Sigmoid colon (tissue), 7 donors: ENCODE measurements around the gene TMEM164. TPM values are rescaled to one million over a fixed set of nuclear protein-coding genes. Genes with fewer than 3 reads are reported as not detected.
"Not testable (repeated sequence)": the region's sequence is repeated elsewhere in the genome, so short reads cannot be mapped to it uniquely, and the experiment has no call there.

Experiments used
- DNase-seq: peaks from one replicate; pipeline ENCODE4 v3.0.0-alpha.2; 2019
- H3K27ac ChIP-seq, 4 donors: fragments of 200-600 bp; sonication (generic); one replicate each; pipeline ENCODE4 v1.5.1; 2016 to 2019; ENCODE audit warnings: mild to moderate bottlenecking in 1 of 4
- H3K27me3 ChIP-seq, 3 donors: fragments of 200-600 bp; sonication (generic); one replicate each; pipeline ENCODE4 v1.5.1; 2019; ENCODE audit warnings: mild to moderate bottlenecking in 1 of 3
- H3K36me3 ChIP-seq, 4 donors: fragments of 200-600 bp; sonication (generic); one replicate each; pipeline ENCODE4 v1.5.1; 2016 to 2019
- H3K4me1 ChIP-seq, 4 donors: fragments of 200-600 bp; sonication (generic); one replicate each; pipeline ENCODE4 v1.5.1; 2017 to 2019
- H3K4me3 ChIP-seq, 4 donors: fragments of 200-600 bp; sonication (generic); one replicate each; pipeline ENCODE4 v1.5.1; 2017 to 2019; ENCODE audit warnings: mild to moderate bottlenecking in 2 of 4, moderate library complexity in 1 of 4
- H3K9me3 ChIP-seq, 4 donors: fragments of 200-600 bp in 3 of 4; sonication (generic) in 3 of 4; one replicate each; pipeline versions ENCODE4 v1.5.1 to v1.6.1; 2013 to 2019
- EP300 ChIP-seq, 4 donors: sonication (generic); formaldehyde crosslinking; IDR thresholded peaks; one replicate each; pipeline ENCODE4 v1.6.1; 2017; ENCODE audit warnings: antibody characterized with exemption in 4 of 4
- POLR2A ChIP-seq, 2 donors: fragments of 450-650 bp; IDR thresholded peaks; one replicate each; pipeline ENCODE4 v1.6.1; 2016; ENCODE audit warnings: antibody characterized with exemption in 2 of 2, mild to moderate bottlenecking in 2 of 2, moderate library complexity in 2 of 2
- POLR2AphosphoS5 ChIP-seq, 4 donors: sonication (generic); formaldehyde crosslinking; IDR thresholded peaks; one replicate each; pipeline ENCODE4 v1.6.1; 2017; ENCODE audit warnings: antibody characterized with exemption in 4 of 4
- WGBS, 2 donors: extraction: QIAGEN DNeasy Blood & Tissue Kit; methylation state at CpG; one replicate each; pipeline ENCODE4 v1.1.7; 2013; 5-methylcytosine and 5-hydroxymethylcytosine counted together
- intact Hi-C: fragments of 100-400 bp; cut with DNase I; formaldehyde crosslinking; loops from one replicate; pipeline ENCODE4 v1.15.1; 2023
- polyA plus RNA-seq, 3 donors: library from polyadenylated mRNA; stranded (reverse); fragments of 200-250 nt; gene quantifications; one replicate each; pipeline ENCODE4 v1.2.3, GENCODE V29; 2013
- total RNA-seq, 4 donors: library from RNA; depleted of rRNA; stranded (reverse); fragments of >200 nt; gene quantifications; one replicate each; pipeline ENCODE4 v1.1.0, GENCODE V29; 2016
- TF ChIP-seq, protein P1 (sequence below), 4 experiments: fragments of 450-650 bp in 3 of 4; fragments of 200-600 bp in 1 of 4; IDR thresholded peaks; one replicate each; pipeline ENCODE4 v1.5.1; 2016 to 2019; ENCODE audit warnings: antibody characterized with exemption in 4 of 4, mild to moderate bottlenecking in 3 of 4, moderate library complexity in 2 of 4
- donor health status: healthy with polysubstance abuse.
- donor health status: Bipolar disorder and iron deficiency.
- donor health status: healthy.

TMEM164 gene
- total and polyA plus RNA-seq, 7 donors = 6.4 to 43.2 (median 12.7) TPM

GRCh38 chrX:109974906-109975655, 27.8 kb upstream of the TMEM164 start:
- intact Hi-C loops = no loop called here
- TF ChIP-seq POLR2AphosphoS5 (IDR thresholded peaks at IDR 0.05) = no peak
- no peak for TF ChIP-seq POLR2A (IDR thresholded peaks at IDR 0.05)
- H3K4me3 ChIP-seq = no peak overlapping the region

GRCh38 chrX:109985210-109985609, 17.7 kb upstream of the TMEM164 start:
- intact Hi-C loops, H3K27me3 ChIP-seq, H3K4me1 ChIP-seq, H3K9me3 ChIP-seq, H3K27ac ChIP-seq, DNase-seq, H3K4me3 ChIP-seq, H3K36me3 ChIP-seq: not testable (repeated sequence)
- 61 to 88% methylated on average over 4 of the region's 4 CpGs for WGBS, 2 donors

More at GRCh38 chrX:109974906-109975655, 27.8 kb upstream of the TMEM164 start:
- no peak for DNase-seq
- H3K4me1 ChIP-seq = no peaks in the 10 kb centered on the region
- H3K27ac ChIP-seq = no peak overlapping the region
- no peaks in the 10 kb centered on the region for H3K9me3 ChIP-seq
- H3K36me3 ChIP-seq = no peaks in the 10 kb centered on the region
- no peaks in the 10 kb centered on the region for H3K27me3 ChIP-seq
- WGBS, 2 donors = 86 to 92% methylated on average over 1 of the region's 1 CpG

DNA sequence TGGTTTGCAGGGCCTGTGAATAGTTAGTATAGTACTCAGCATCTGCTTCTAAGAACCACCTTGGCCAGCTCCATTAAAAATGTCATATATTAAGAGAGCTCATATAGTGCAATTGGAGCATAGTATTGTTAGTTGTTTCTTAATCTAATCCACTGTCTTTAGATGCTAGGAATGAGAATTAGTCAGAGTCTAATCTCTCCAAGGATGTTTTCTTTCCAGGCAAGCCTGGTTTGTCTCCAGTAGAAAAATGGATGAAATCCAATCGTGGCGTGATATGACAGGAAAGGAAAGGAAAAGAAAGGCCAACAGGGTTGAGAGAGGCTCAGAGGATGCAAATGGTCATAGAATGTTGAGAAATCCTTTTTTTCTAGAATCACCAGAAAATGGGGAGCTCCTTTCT, 15.0 kb upstream of the TMEM164 start:
- no peak for DNase-seq
- no peaks in the 10 kb centered on the region for H3K4me1 ChIP-seq
- no peaks in the 10 kb centered on the region for H3K36me3 ChIP-seq
- no peaks in the 10 kb centered on the region for H3K27me3 ChIP-seq
- no peak overlapping the region for H3K27ac ChIP-seq
- no peaks in the 10 kb centered on the region for H3K9me3 ChIP-seq
- 87 to 94% methylated on average over 2 of the region's 2 CpGs for WGBS, 2 donors
- intact Hi-C loops = no loop called here
- no peak for TF ChIP-seq EP300 (IDR thresholded peaks at IDR 0.05)
- no peak for TF ChIP-seq POLR2AphosphoS5 (IDR thresholded peaks at IDR 0.05)
- TF ChIP-seq POLR2A (IDR thresholded peaks at IDR 0.05) = no peak
- TF ChIP-seq, protein P1, sequence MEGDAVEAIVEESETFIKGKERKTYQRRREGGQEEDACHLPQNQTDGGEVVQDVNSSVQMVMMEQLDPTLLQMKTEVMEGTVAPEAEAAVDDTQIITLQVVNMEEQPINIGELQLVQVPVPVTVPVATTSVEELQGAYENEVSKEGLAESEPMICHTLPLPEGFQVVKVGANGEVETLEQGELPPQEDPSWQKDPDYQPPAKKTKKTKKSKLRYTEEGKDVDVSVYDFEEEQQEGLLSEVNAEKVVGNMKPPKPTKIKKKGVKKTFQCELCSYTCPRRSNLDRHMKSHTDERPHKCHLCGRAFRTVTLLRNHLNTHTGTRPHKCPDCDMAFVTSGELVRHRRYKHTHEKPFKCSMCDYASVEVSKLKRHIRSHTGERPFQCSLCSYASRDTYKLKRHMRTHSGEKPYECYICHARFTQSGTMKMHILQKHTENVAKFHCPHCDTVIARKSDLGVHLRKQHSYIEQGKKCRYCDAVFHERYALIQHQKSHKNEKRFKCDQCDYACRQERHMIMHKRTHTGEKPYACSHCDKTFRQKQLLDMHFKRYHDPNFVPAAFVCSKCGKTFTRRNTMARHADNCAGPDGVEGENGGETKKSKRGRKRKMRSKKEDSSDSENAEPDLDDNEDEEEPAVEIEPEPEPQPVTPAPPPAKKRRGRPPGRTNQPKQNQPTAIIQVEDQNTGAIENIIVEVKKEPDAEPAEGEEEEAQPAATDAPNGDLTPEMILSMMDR (IDR thresholded peaks at IDR 0.05) = no peak
- H3K4me3 ChIP-seq = no peak overlapping the region

- DNase-seq = no peak
- Histone ChIP-seq H3K36me3 (no peaks in the 10 kb centered on the region), H3K4me3 (no peak overlapping the region), H3K4me1 (no peaks in the 10 kb centered on the region), H3K27ac (no peak overlapping the region), H3K9me3 (no peaks in the 10 kb centered on the region), H3K27me3 (no peaks in the 10 kb centered on the region)
- intact Hi-C loops = no loop called here
- TF ChIP-seq POLR2AphosphoS5 (IDR thresholded peaks at IDR 0.05) (no peak), EP300 (IDR thresholded peaks at IDR 0.05) (no peak)
- WGBS, 2 donors = 77 to 88% methylated on average over 3 of the region's 3 CpGs
Measured at GRCh38 chrX:109990582-109991276, 12.2 kb upstream of the TMEM164 start.

DNA sequence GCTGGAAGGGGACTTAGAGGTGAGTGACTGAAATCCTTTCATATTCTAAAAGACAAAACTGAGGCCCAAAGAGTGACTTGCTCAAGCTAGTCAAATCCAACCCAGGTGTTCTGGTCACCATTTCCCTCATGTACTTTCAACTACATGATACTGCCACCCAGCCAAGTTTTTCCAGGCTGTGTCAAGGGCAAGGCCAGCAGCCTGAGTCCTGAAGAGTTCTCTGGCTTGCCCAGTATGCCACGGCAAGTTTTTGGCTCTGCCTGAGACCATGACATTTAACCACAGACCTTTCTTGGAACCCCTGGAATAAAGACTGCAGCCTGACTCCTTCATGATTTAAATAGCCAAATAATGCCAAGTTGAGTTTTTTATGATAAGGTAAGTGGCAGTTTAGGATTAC, 10.7 kb upstream of the TMEM164 start:
- no peaks in the 10 kb centered on the region for H3K36me3 ChIP-seq
- no peaks in the 10 kb centered on the region for H3K9me3 ChIP-seq
- DNase-seq = no peak
- H3K27me3 ChIP-seq = no peaks in the 10 kb centered on the region
- TF ChIP-seq, protein P1 (IDR thresholded peaks at IDR 0.05) = no peak
- no peak for TF ChIP-seq POLR2A (IDR thresholded peaks at IDR 0.05)
- TF ChIP-seq EP300 (IDR thresholded peaks at IDR 0.05) = no peak
- TF ChIP-seq POLR2AphosphoS5 (IDR thresholded peaks at IDR 0.05) = no peak
- no peak overlapping the region for H3K27ac ChIP-seq
- no peak overlapping the region for H3K4me3 ChIP-seq
- WGBS, 2 donors = 87 to 94% methylated on average over 1 of the region's 1 CpG
- no peaks in the 10 kb centered on the region for H3K4me1 ChIP-seq
- intact Hi-C loops = no loop called here

DNA sequence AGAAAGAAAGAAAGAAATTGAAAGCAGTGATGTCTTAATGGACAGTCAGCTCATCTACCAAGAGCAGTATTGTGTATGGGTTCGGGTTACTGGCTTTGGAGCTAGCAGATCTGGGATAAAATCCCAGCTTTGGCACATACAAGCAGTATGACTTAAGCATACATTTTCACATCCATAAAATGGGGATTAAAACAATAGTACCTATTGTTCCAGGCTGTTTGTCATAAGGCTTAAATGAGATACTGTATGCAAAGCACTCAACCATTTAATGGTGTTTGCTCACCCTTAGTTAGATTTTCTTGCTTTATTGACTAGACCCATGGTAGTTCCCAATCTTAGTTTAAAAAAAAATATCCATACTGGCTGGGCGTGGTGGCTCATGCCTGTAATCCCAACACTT, 7.8 kb upstream of the TMEM164 start:
- Histone ChIP-seq H3K36me3 (no peaks in the 10 kb centered on the region), H3K27ac (no peak overlapping the region), H3K4me1 (no peaks in the 10 kb centered on the region), H3K9me3 (no peaks in the 10 kb centered on the region), H3K27me3 (no peaks in the 10 kb centered on the region), H3K4me3 (no peak overlapping the region)
- WGBS, 2 donors = 87 to 93% methylated on average over 2 of the region's 2 CpGs
- DNase-seq = no peak
- no peak for TF ChIP-seq POLR2AphosphoS5 (IDR thresholded peaks at IDR 0.05)
- intact Hi-C loops = no loop called here
